SU-DHL-6 (cell line): ENCODE data around the gene DPP6.

Experiments used
- H2AFZ ChIP-seq: fragments of 200-600 bp; sonication (generic); 2 replicates; pipeline ENCODE4 v1.6.1; 2014; ENCODE audit warnings: low read depth, mild to moderate bottlenecking, moderate library complexity, mixed read lengths, antibody characterized with exemption, low read length; ENCODE audit not compliant: severe bottlenecking
- H3F3A ChIP-seq: fragments of 200-600 bp; shearing (Covaris generic); 2 replicates; pipeline ENCODE4 v1.6.0; 2016; ENCODE audit warnings: antibody characterized with exemption, mild to moderate bottlenecking; ENCODE audit not compliant: insufficient read depth
- H3K27ac ChIP-seq: fragments of 200-600 bp; sonication (generic); 2 replicates; pipeline ENCODE4 v1.5.1; 2016; ENCODE audit warnings: low read depth, mild to moderate bottlenecking, low read length, moderate library complexity, mixed read lengths
- H3K27me3 ChIP-seq: fragments of 200-600 bp; sonication (generic), shearing (Covaris generic); 2 replicates; pipeline ENCODE4 v1.6.0; 2014; ENCODE audit warnings: mild to moderate bottlenecking, low read length
- H3K36me3 ChIP-seq: fragments of 200-600 bp; sonication (generic); 2 replicates; pipeline ENCODE4 v1.6.1; 2014; ENCODE audit warnings: mild to moderate bottlenecking, low read length, mixed read lengths
- H3K4me2 ChIP-seq: fragments of 300-600, 200-600 bp; shearing (Covaris generic), sonication (generic); 2 replicates; pipeline ENCODE4 v1.6.0; 2014; ENCODE audit warnings: low read length, low read depth, mild to moderate bottlenecking; ENCODE audit not compliant: poor library complexity, severe bottlenecking
- H3K4me3 ChIP-seq: fragments of 200-600 bp; sonication (generic); 2 replicates; pipeline ENCODE4 v1.5.1; 2014; ENCODE audit warnings: antibody characterized with exemption, low read length, mild to moderate bottlenecking, mixed read lengths; ENCODE audit not compliant: insufficient read depth, poor library complexity, severe bottlenecking
- H3K79me2 ChIP-seq: fragments of 200-600 bp; sonication (generic); 2 replicates; pipeline ENCODE4 v1.6.1; 2014; ENCODE audit warnings: mild to moderate bottlenecking, low read length, moderate library complexity; ENCODE audit not compliant: insufficient read depth
- H3K9ac ChIP-seq: fragments of 200-600 bp; sonication (generic); 2 replicates; pipeline ENCODE4 v1.7.0; 2014; ENCODE audit warnings: mild to moderate bottlenecking, low read length
- H3K9me2 ChIP-seq: fragments of 200-600 bp; sonication (generic); replicated peaks from 2 replicates; pipeline ENCODE4 v1.6.1; 2014; ENCODE audit warnings: low read length; ENCODE audit not compliant: insufficient read depth
- H3K9me3 ChIP-seq: fragments of 200-600 bp; sonication (generic); 2 replicates; pipeline ENCODE4 v1.6.1; 2014; ENCODE audit warnings: low read length, mixed read lengths; ENCODE audit not compliant: insufficient read depth
- H4K20me1 ChIP-seq: fragments of 200-600 bp; sonication (generic); 2 replicates; pipeline ENCODE4 v1.6.1; 2014; ENCODE audit warnings: low read depth, mild to moderate bottlenecking, antibody characterized with exemption, low read length, moderate library complexity, mixed read lengths
- EZH2phosphoT487 ChIP-seq: fragments of 200-600 bp; sonication (generic), shearing (Covaris generic); conservative IDR thresholded peaks from 2 replicates; pipeline ENCODE4 v1.6.1; 2018; ENCODE audit warnings: mild to moderate bottlenecking, antibody characterized with exemption, low read length, moderate library complexity, mixed read lengths
- TF ChIP-seq, protein P1 (sequence below): fragments of 200-600 bp; sonication (generic); IDR thresholded peaks from one replicate; pipeline ENCODE4 v1.5.1; 2017; ENCODE audit warnings: antibody characterized with exemption, mild to moderate bottlenecking, low read length, moderate library complexity; ENCODE audit not compliant: insufficient read depth, poor library complexity, severe bottlenecking

The DPP6 gene

DNA sequence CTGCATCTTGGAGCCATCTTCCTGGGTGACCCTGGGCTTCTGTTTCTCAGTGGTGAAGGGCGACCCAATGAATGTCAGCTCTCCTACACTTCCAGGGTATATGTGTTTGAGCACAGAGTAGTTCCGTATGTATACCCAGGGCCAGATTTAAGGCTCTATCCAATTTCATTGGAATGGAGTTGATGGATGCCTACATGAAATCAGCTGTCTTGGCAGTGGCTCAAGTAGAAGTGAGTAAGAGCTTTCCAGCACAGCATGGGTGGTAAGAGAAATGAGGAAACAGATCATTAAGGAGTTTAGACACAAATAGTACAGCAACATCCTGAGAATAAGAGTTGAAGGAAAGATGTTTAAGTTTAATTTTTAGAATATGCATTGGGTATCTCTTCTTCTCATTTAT is 517.7 kb downstream of the DPP6 start:
- H3K4me3 ChIP-seq: no peak overlapping the region
- no peaks in the 10 kb centered on the region for H4K20me1 ChIP-seq
- no peaks in the 10 kb centered on the region for H3K27me3 ChIP-seq
- no peaks in the 10 kb centered on the region for H3K79me2 ChIP-seq
- TF ChIP-seq, protein P1, sequence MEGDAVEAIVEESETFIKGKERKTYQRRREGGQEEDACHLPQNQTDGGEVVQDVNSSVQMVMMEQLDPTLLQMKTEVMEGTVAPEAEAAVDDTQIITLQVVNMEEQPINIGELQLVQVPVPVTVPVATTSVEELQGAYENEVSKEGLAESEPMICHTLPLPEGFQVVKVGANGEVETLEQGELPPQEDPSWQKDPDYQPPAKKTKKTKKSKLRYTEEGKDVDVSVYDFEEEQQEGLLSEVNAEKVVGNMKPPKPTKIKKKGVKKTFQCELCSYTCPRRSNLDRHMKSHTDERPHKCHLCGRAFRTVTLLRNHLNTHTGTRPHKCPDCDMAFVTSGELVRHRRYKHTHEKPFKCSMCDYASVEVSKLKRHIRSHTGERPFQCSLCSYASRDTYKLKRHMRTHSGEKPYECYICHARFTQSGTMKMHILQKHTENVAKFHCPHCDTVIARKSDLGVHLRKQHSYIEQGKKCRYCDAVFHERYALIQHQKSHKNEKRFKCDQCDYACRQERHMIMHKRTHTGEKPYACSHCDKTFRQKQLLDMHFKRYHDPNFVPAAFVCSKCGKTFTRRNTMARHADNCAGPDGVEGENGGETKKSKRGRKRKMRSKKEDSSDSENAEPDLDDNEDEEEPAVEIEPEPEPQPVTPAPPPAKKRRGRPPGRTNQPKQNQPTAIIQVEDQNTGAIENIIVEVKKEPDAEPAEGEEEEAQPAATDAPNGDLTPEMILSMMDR: no peak
- no peak for TF ChIP-seq EZH2phosphoT487
- no peaks in the 10 kb centered on the region for H3K9me2 ChIP-seq
- H3F3A ChIP-seq: no peaks in the 10 kb centered on the region
- no peak overlapping the region for H3K27ac ChIP-seq
- H3K9me3 ChIP-seq: 0 out of 2 replicates have a peak, but pooled peaks cover 3% of the 10 kb centered on the region
- no peaks in the 10 kb centered on the region for H3K36me3 ChIP-seq
- H3K4me2 ChIP-seq: no peak overlapping the region
- no peak overlapping the region for H2AFZ ChIP-seq
- H3K9ac ChIP-seq: no peak overlapping the region

DNA sequence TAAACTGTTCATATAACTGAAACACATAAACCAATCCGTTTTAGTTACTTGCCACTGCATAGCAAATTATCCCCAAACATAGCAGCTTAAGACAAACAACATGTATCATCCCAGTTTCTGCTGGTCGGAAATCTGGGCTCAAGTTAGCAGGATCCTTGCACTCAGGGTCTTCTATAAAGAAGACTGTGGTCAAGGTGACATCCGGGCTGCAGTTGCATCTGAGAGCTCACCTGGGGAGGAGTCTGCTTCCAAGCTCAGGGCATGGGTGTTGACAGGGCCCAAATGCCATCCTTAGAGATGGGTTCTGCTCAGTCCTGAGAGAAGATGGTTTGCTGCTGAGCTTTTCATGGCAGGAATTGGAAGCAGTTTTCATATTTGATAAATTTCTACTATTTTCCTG is 519.6 kb downstream of the DPP6 start:
- H3K4me2 ChIP-seq: no peak overlapping the region
- no peaks in the 10 kb centered on the region for H3K79me2 ChIP-seq
- H3K9me2 ChIP-seq: no peaks in the 10 kb centered on the region
- H3K9me3 ChIP-seq: 0 out of 2 replicates have a peak, but pooled peaks cover 7% of the 10 kb centered on the region
- H3K4me3 ChIP-seq: no peak overlapping the region
- no peaks in the 10 kb centered on the region for H3K27me3 ChIP-seq
- TF ChIP-seq EZH2phosphoT487: no peak
- TF ChIP-seq, protein P1: no peak
- H4K20me1 ChIP-seq: no peaks in the 10 kb centered on the region
- no peak overlapping the region for H3K9ac ChIP-seq
- no peaks in the 10 kb centered on the region for H3K36me3 ChIP-seq
- H3F3A ChIP-seq: no peaks in the 10 kb centered on the region
- H2AFZ ChIP-seq: no peak overlapping the region
- H3K27ac ChIP-seq: no peak overlapping the region

GRCh38 chr7:154574235-154574634 is 522.0 kb downstream of the DPP6 start:
- Histone ChIP-seq H3K4me3 (no peak overlapping the region), H3K36me3 (no peaks in the 10 kb centered on the region), H3K4me2 (no peak overlapping the region), H3K9me2 (no peaks in the 10 kb centered on the region), H3K9me3 (0 out of 2 replicates have a peak, but pooled peaks cover 7% of the 10 kb centered on the region), H3K27me3 (no peaks in the 10 kb centered on the region), H3K79me2 (no peaks in the 10 kb centered on the region), H2AFZ (no peak overlapping the region), H3K9ac (no peak overlapping the region), H3F3A (no peaks in the 10 kb centered on the region), H3K27ac (no peak overlapping the region), H4K20me1 (no peaks in the 10 kb centered on the region)
- no peak for TF ChIP-seq EZH2phosphoT487
- TF ChIP-seq, protein P1: no peak
